Natural killer cell (primary cell): Measurements from ENCODE around the gene GPR156. TPM values are rescaled to one million over a fixed set of nuclear protein-coding genes. Genes with fewer than 3 reads are reported as not detected.
"Not testable (repeated sequence)": the region's sequence is repeated elsewhere in the genome, so short reads cannot be mapped to it uniquely, and the experiment has no call there.

Experiments
- ATAC-seq, 3 donors: fragments of 150-1000 bp in 2 of 3; fragments of 200-7000 bp in 1 of 3; cut with Tn5 transposase; 1 replicate in 1 of 3; 2 replicates in 2 of 3; pipeline ENCODE4 v1.10.0; 2021; ENCODE audit warnings: mild to moderate bottlenecking in 2 of 3, moderate library complexity in 2 of 3
- DNase-seq, 2 donors: peaks; one replicate each; pipeline versions ENCODE4 v3.0.0 to v3.0.0-alpha.2; 2013 to 2021; ENCODE audit warnings: mixed read lengths in 1 of 2
- H3K27ac ChIP-seq: one replicate; pipeline ENCODE4 v1.5.1; 2013; ENCODE audit warnings: mild to moderate bottlenecking, low read length
- H3K27me3 ChIP-seq: one replicate; pipeline ENCODE4 v1.6.1; 2013; ENCODE audit warnings: low read length; ENCODE audit not compliant: control insufficient read depth, insufficient read depth
- H3K36me3 ChIP-seq: one replicate; pipeline ENCODE4 v1.6.1; 2013; ENCODE audit warnings: low read length; ENCODE audit not compliant: control insufficient read depth, insufficient read depth
- H3K4me1 ChIP-seq: one replicate; pipeline ENCODE4 v1.6.1; 2013; ENCODE audit warnings: low read length; ENCODE audit not compliant: control insufficient read depth, insufficient read depth
- H3K4me3 ChIP-seq: one replicate; pipeline ENCODE4 v1.5.1; 2013; ENCODE audit warnings: low read length
- H3K9me3 ChIP-seq: one replicate; pipeline ENCODE4 v1.6.1; 2013; ENCODE audit warnings: low read length; ENCODE audit not compliant: control insufficient read depth, insufficient read depth
- H3K27ac Mint-ChIP-seq, 2 donors: one replicate each; pipeline ENCODE4 v1.8.0; 2022; ENCODE audit warnings: mild to moderate bottlenecking in 2 of 2, mixed read lengths in 2 of 2, moderate library complexity in 1 of 2
- H3K27me3 Mint-ChIP-seq, 2 donors: one replicate each; pipeline ENCODE4 v1.8.0; 2022; ENCODE audit warnings: low read depth in 2 of 2, mixed read lengths in 2 of 2
- H3K36me3 Mint-ChIP-seq: one replicate; pipeline ENCODE4 v1.8.0; 2022; ENCODE audit warnings: mixed read lengths
- H3K4me1 Mint-ChIP-seq, 2 donors: one replicate each; pipeline ENCODE4 v1.8.0; 2022; ENCODE audit warnings: mixed read lengths in 2 of 2
- H3K4me3 Mint-ChIP-seq: one replicate; pipeline ENCODE4 v1.8.0; 2022; ENCODE audit warnings: mild to moderate bottlenecking, moderate library complexity, mixed read lengths
- H3K9me3 Mint-ChIP-seq, 2 donors: one replicate each; pipeline ENCODE4 v1.8.0; 2022; ENCODE audit warnings: mixed read lengths in 2 of 2
- WGBS: methylation state at CpG from one replicate; pipeline ENCODE4 v1.1.7; 2013; ENCODE audit warnings: missing lambda C conversion rate; ENCODE audit not compliant: insufficient coverage; 5-methylcytosine and 5-hydroxymethylcytosine counted together
- intact Hi-C: fragments of 100-400 bp; cut with micrococcal nuclease; formaldehyde crosslinking; loops from one replicate; pipeline ENCODE4 v1.14.2; 2022
- total RNA-seq, 4 donors: library from RNA; stranded (reverse); fragments of 120-200 nt in 1 of 4; gene quantifications; one replicate each; pipeline versions ENCODE4 v1.2.3 to v1.2.4, GENCODE V29; 2013 to 2022
- TF ChIP-seq, protein P1 (sequence below): fragments of 200-600 bp; IDR thresholded peaks from one replicate; pipeline ENCODE4 v1.8.0; 2022; ENCODE audit warnings: antibody characterized with exemption

The GPR156 gene
- total RNA-seq, 3 donors from 2014 or later (not counting 1 experiment from before 2014, with no cell fraction given): 0.18 to 0.75 TPM; not detected in 1

DNA sequence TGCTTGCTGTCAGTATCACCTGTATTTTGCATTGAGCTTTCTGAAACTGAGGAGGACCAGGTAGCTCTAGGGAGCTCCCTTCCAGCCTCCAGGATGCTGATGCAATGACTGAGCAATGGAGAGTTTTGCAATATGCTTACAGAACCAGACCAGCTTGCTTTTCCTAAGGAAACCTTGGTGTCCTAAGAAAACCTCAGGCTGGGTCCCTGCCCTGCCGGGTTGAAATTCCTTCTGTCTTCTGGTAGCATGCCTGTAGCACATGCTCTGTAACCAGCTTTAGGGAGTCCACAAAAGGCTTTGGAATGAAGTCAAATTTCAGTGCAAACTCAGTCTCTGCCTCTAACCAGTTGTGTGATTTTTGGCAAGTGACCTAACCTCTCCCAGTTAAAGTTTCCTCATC is 125.0 kb downstream of the GPR156 start:
- 85% methylated on average over 1 of the region's 1 CpG for WGBS
- no peak overlapping the region for H3K27ac Mint-ChIP-seq
- peaks cover 5% of the 10 kb centered on the region for H3K36me3 Mint-ChIP-seq
- TF ChIP-seq, protein P1, sequence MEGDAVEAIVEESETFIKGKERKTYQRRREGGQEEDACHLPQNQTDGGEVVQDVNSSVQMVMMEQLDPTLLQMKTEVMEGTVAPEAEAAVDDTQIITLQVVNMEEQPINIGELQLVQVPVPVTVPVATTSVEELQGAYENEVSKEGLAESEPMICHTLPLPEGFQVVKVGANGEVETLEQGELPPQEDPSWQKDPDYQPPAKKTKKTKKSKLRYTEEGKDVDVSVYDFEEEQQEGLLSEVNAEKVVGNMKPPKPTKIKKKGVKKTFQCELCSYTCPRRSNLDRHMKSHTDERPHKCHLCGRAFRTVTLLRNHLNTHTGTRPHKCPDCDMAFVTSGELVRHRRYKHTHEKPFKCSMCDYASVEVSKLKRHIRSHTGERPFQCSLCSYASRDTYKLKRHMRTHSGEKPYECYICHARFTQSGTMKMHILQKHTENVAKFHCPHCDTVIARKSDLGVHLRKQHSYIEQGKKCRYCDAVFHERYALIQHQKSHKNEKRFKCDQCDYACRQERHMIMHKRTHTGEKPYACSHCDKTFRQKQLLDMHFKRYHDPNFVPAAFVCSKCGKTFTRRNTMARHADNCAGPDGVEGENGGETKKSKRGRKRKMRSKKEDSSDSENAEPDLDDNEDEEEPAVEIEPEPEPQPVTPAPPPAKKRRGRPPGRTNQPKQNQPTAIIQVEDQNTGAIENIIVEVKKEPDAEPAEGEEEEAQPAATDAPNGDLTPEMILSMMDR: no peak
- no peak overlapping the region for H3K4me3 ChIP-seq
- no peaks in the 10 kb centered on the region for H3K4me1 ChIP-seq
- no peak for DNase-seq
- intact Hi-C loops: no loop called here
- no peak overlapping the region for H3K27ac ChIP-seq
- no peaks in the 10 kb centered on the region for H3K4me1 Mint-ChIP-seq
- H3K9me3 Mint-ChIP-seq: peaks cover 3 to 7% of the 10 kb centered on the region in 2 donors
- H3K9me3 ChIP-seq: peaks cover 2% of the 10 kb centered on the region
- no peaks in the 10 kb centered on the region for H3K27me3 ChIP-seq
- peaks cover 11 to 14% of the 10 kb centered on the region in 2 donors for H3K27me3 Mint-ChIP-seq
- H3K36me3 ChIP-seq: no peaks in the 10 kb centered on the region
- ATAC-seq: no peak
- no peak overlapping the region for H3K4me3 Mint-ChIP-seq

DNA sequence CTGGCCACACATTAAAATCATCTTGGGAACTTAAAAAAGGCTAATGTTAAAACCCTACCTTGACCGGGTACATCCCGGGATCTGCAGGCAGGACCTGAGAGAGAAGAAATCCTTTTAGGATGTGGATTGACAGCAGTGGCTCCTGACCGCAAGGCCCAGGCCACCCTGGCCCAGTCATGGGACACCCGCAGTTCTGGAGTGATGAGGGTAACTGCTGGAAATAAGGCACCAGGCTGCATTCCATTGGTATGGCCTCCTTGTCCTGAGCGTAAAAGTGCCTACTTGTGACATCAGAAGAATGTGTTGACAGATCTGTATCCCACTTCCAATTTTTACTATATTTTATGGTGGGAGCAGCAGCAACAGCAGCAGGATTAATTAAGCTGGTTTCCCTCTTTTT is 127.3 kb downstream of the GPR156 start:
- no peak overlapping the region for H3K4me3 Mint-ChIP-seq
- 96% methylated on average over 5 of the region's 5 CpGs for WGBS
- TF ChIP-seq, protein P1: no peak
- H3K27ac Mint-ChIP-seq: no peak overlapping the region
- Histone ChIP-seq H3K36me3 (no peaks in the 10 kb centered on the region), H3K27ac (no peak overlapping the region), H3K27me3 (no peaks in the 10 kb centered on the region), H3K9me3 (peaks cover 9% of the 10 kb centered on the region), H3K4me3 (no peak overlapping the region), H3K4me1 (no peaks in the 10 kb centered on the region)
- H3K27me3 Mint-ChIP-seq: peaks cover 11 to 14% of the 10 kb centered on the region in 2 donors
- ATAC-seq (no peak), DNase-seq (no peak)
- H3K9me3 Mint-ChIP-seq: peaks cover 3 to 7% of the 10 kb centered on the region in 2 donors
- intact Hi-C loops: no loop called here
- no peaks in the 10 kb centered on the region for H3K4me1 Mint-ChIP-seq
- peaks cover 5% of the 10 kb centered on the region for H3K36me3 Mint-ChIP-seq

DNA sequence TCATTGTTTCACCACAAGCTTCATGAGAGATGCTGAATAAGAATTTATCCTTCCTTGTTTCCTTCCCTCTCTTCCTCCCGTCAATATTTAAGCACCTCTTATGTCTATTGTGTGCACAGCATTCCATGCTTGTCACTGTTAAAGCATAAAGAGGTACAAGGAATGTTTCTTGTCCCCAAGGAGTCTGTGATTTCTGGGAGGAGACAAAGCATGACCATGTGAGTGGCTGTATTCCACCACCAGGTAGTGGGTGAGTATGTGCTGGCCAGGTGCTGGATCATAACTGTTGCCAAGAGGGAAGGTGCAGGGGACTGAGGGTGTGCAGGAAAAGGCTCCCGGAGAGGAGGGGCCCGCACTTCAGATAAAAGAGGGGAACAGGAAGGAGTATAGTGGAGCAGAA is 127.9 kb downstream of the GPR156 start:
- Histone ChIP-seq H3K36me3 (no peaks in the 10 kb centered on the region), H3K27me3 (no peaks in the 10 kb centered on the region), H3K4me1 (no peaks in the 10 kb centered on the region), H3K4me3 (no peak overlapping the region), H3K27ac (no peak overlapping the region), H3K9me3 (peaks cover 9% of the 10 kb centered on the region)
- peaks cover 11 to 14% of the 10 kb centered on the region in 2 donors for H3K27me3 Mint-ChIP-seq
- H3K4me3 Mint-ChIP-seq: no peak overlapping the region
- WGBS: 90% methylated on average over 3 of the region's 3 CpGs
- intact Hi-C loops: no loop called here
- no peak overlapping the region for H3K27ac Mint-ChIP-seq
- no peaks in the 10 kb centered on the region for H3K4me1 Mint-ChIP-seq
- ATAC-seq: no peak
- DNase-seq: no peak
- H3K9me3 Mint-ChIP-seq: peaks cover 3 to 7% of the 10 kb centered on the region in 2 donors
- TF ChIP-seq, protein P1: no peak
- H3K36me3 Mint-ChIP-seq: peaks cover 5% of the 10 kb centered on the region

DNA sequence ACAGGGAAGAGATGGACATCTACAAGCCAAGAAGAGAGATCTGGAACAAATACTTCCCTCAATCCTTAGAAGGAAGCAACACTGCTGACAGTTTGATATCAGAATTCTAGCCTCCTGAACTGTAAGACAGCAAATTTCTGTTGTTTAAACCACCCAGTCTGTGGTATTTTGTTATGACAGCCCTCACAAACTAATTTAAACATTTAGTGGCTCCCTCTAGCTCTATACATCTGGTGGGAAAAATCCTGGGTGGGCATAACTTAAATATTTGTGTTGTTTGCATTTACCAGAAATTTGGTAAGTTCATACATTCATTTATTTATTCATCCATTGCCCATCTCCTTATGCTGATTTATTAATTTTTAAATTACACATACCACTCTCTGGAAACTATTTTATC is 128.3 kb downstream of the GPR156 start:
- Mint-ChIP-seq H3K4me3 (no peak overlapping the region), H3K36me3 (peaks cover 5% of the 10 kb centered on the region), H3K27ac (no peak overlapping the region), H3K27me3 (peaks cover 7 to 14% of the 10 kb centered on the region in 2 donors), H3K4me1 (no peaks in the 10 kb centered on the region), H3K9me3 (peaks cover 3 to 7% of the 10 kb centered on the region in 2 donors)
- ATAC-seq (no peak), DNase-seq (no peak)
- intact Hi-C loops: no loop called here
- Histone ChIP-seq H3K36me3 (no peaks in the 10 kb centered on the region), H3K4me3 (no peak overlapping the region), H3K27ac (no peak overlapping the region), H3K9me3 (peaks cover 9% of the 10 kb centered on the region), H3K27me3 (no peaks in the 10 kb centered on the region), H3K4me1 (no peaks in the 10 kb centered on the region)
- TF ChIP-seq, protein P1: no peak

DNA sequence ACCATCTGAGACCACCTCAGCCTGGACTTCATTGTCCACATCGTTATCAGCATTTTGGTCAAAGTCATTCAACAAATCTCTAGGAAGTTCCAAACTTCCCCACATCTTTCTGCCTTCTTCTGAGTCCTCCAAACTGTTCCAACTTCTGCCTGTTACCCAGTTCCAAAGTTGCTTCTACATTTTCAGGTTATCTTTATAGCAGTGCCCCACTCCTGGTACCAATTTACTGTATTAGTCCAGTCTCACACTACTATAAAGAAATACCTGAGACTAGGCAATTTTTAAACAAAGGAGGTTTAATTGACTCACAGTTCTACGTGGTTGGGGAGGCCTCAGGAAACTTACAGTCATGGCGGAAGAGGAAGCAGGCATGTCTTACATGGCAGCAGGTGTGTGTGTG is 129.3 kb downstream of the GPR156 start:
- not testable (repeated sequence) for H3K36me3 Mint-ChIP-seq, H3K4me3 ChIP-seq
- 89% methylated on average over 3 of the region's 3 CpGs for WGBS

More for the DNA sequence above, 129.3 kb downstream of the GPR156 start:
- intact Hi-C loops, H3K27me3 Mint-ChIP-seq, H3K9me3 ChIP-seq, H3K4me1 Mint-ChIP-seq, H3K4me1 ChIP-seq, H3K36me3 ChIP-seq, H3K27me3 ChIP-seq, H3K27ac Mint-ChIP-seq, H3K9me3 Mint-ChIP-seq, H3K27ac ChIP-seq, H3K4me3 Mint-ChIP-seq, ATAC-seq, DNase-seq: not testable (repeated sequence)
